OCI-LY1 (cell line): ENCODE measurements around the gene LIMD2.

Experiments used
- H2AFZ ChIP-seq: fragments of 200-600 bp; sonication (generic), shearing (Covaris generic); 2 replicates; pipeline ENCODE4 v1.6.0; 2014; ENCODE audit warnings: antibody characterized with exemption, mild to moderate bottlenecking, low read length
- H3F3A ChIP-seq: fragments of 200-600 bp; sonication (generic), shearing (Covaris generic); 2 replicates; pipeline ENCODE4 v1.6.0; 2014; ENCODE audit warnings: mild to moderate bottlenecking, antibody characterized with exemption, low read length, moderate library complexity; ENCODE audit not compliant: insufficient read depth
- H3K27ac ChIP-seq: fragments of 200-600 bp; sonication (generic); 2 replicates; pipeline ENCODE4 v1.5.1; 2014; ENCODE audit warnings: low read length, mixed run types, mild to moderate bottlenecking, low read depth; ENCODE audit not compliant: poor library complexity, severe bottlenecking
- H3K27me3 ChIP-seq: fragments of 200-600 bp; sonication (generic); 2 replicates; pipeline ENCODE4 v1.6.0; 2014; ENCODE audit warnings: antibody characterized with exemption, mild to moderate bottlenecking, low read length, moderate library complexity; ENCODE audit not compliant: insufficient read depth
- H3K36me3 ChIP-seq: fragments of 200-600 bp; sonication (generic); 2 replicates; pipeline ENCODE4 v1.6.1; 2014; ENCODE audit warnings: mild to moderate bottlenecking, antibody characterized with exemption, low read length, moderate library complexity, mixed read lengths; ENCODE audit not compliant: insufficient read depth
- H3K4me1 ChIP-seq: fragments of 200-600 bp; sonication (generic); 2 replicates; pipeline ENCODE4 v1.5.1; 2014; ENCODE audit warnings: mild to moderate bottlenecking, low read length, moderate library complexity; ENCODE audit not compliant: insufficient read depth, severe bottlenecking
- H3K4me2 ChIP-seq: fragments of 200-600 bp; sonication (generic), shearing (Covaris generic); 2 replicates; pipeline ENCODE4 v1.6.1; 2014; ENCODE audit warnings: low read length
- H3K4me3 ChIP-seq: fragments of 200-600 bp; sonication (generic); 2 replicates; pipeline ENCODE4 v1.5.1; 2014; ENCODE audit warnings: low read length, low read depth, mild to moderate bottlenecking, mixed read lengths; ENCODE audit not compliant: poor library complexity, severe bottlenecking
- H3K79me2 ChIP-seq: fragments of 200-600 bp; shearing (Covaris generic); 2 replicates; pipeline ENCODE4 v1.6.1; 2016; ENCODE audit warnings: mixed run types, low read length, mixed read lengths; ENCODE audit not compliant: insufficient read depth
- H3K9ac ChIP-seq: fragments of 200-600 bp; sonication (generic), shearing (Covaris generic); 2 replicates; pipeline ENCODE4 v1.6.1; 2014; ENCODE audit warnings: mild to moderate bottlenecking, low read length, mixed read lengths
- H3K9me2 ChIP-seq: fragments of 200-600 bp; sonication (generic), shearing (Covaris generic); 2 replicates; pipeline ENCODE4 v1.6.1; 2014; ENCODE audit warnings: low read depth, mild to moderate bottlenecking, low read length, mixed read lengths
- H3K9me3 ChIP-seq: fragments of 200-600 bp; shearing (Covaris generic); 2 replicates; pipeline ENCODE4 v1.6.1; 2014; ENCODE audit warnings: low read length, mixed read lengths
- H4K20me1 ChIP-seq: fragments of 200-600 bp; sonication (generic), shearing (Covaris generic); 2 replicates; pipeline ENCODE4 v1.6.0; 2016; ENCODE audit warnings: mild to moderate bottlenecking, low read length; ENCODE audit not compliant: insufficient read depth
- EZH2 ChIP-seq: fragments of 200-600 bp; sonication (generic), shearing (Covaris generic); IDR thresholded peaks from 2 replicates; pipeline ENCODE4 v1.8.0; 2017; ENCODE audit warnings: borderline replicate concordance, mixed run types, mild to moderate bottlenecking, antibody characterized with exemption, low read length, moderate library complexity, mixed read lengths
- TF ChIP-seq, protein P1 (sequence below): fragments of 200-600 bp; sonication (generic), shearing (Covaris generic); IDR thresholded peaks from 2 replicates; pipeline ENCODE4 v1.5.1; 2017; ENCODE audit warnings: mild to moderate bottlenecking, antibody characterized with exemption, low read length, moderate library complexity, mixed read lengths

Gene LIMD2

DNA sequence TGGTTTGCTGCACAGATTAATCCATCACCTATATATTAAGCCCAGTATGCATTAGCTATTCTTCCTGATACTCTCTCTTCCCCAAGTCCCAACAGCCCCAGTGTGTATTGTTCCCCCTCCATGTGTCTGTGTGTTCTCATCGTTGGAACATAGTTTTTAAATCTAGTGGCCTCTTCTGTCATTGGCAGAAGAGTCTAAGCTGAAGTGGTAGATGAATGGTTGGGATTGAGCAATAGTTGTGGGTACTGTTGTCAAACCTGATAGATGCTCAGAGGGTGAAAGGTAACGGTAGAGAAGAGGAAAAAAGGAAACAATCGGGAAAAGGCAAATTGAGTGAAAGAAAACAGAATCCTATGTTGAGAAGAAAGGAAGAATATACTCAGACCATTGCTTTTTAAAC lies 47.8 kb downstream of the LIMD2 start:
- Histone ChIP-seq H2AFZ (no peak overlapping the region), H3F3A (no peaks in the 10 kb centered on the region), H3K9me3 (no peaks in the 10 kb centered on the region), H4K20me1 (no peaks in the 10 kb centered on the region), H3K27me3 (no peaks in the 10 kb centered on the region), H3K27ac (no peak overlapping the region), H3K9me2 (no peaks in the 10 kb centered on the region), H3K4me1 (no peaks in the 10 kb centered on the region), H3K79me2 (no peaks in the 10 kb centered on the region), H3K4me2 (no peak overlapping the region), H3K36me3 (peaks cover 19% of the 10 kb centered on the region; the same call in 1 of the 2 replicates), H3K9ac (no peak overlapping the region), H3K4me3 (no peak overlapping the region)
- TF ChIP-seq EZH2, result no peak
- TF ChIP-seq, protein P1, sequence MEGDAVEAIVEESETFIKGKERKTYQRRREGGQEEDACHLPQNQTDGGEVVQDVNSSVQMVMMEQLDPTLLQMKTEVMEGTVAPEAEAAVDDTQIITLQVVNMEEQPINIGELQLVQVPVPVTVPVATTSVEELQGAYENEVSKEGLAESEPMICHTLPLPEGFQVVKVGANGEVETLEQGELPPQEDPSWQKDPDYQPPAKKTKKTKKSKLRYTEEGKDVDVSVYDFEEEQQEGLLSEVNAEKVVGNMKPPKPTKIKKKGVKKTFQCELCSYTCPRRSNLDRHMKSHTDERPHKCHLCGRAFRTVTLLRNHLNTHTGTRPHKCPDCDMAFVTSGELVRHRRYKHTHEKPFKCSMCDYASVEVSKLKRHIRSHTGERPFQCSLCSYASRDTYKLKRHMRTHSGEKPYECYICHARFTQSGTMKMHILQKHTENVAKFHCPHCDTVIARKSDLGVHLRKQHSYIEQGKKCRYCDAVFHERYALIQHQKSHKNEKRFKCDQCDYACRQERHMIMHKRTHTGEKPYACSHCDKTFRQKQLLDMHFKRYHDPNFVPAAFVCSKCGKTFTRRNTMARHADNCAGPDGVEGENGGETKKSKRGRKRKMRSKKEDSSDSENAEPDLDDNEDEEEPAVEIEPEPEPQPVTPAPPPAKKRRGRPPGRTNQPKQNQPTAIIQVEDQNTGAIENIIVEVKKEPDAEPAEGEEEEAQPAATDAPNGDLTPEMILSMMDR, result no peak

DNA sequence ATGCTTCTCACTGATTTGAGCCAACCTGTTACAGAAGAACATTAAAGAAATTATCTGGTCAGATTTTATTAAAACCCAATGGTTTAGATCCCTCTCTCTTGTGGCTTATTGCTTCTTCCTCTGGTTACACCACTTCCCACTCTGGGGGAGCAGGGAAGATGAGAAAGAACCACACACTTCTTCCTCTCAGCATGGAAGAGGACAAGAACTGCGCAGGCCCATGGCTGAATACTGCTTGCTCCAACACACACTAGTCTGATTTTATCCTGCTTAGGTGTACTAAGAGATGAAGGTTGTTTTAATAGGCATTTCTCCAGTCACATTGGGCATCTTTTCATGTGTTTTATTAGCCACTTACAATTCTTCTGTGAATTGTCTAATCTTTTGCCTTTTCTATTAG lies 50.1 kb downstream of the LIMD2 start:
- Histone ChIP-seq H3K4me1 (peaks cover 12% of the 10 kb centered on the region), H3K4me2 (no peak overlapping the region), H3K4me3 (no peak overlapping the region)

DNA sequence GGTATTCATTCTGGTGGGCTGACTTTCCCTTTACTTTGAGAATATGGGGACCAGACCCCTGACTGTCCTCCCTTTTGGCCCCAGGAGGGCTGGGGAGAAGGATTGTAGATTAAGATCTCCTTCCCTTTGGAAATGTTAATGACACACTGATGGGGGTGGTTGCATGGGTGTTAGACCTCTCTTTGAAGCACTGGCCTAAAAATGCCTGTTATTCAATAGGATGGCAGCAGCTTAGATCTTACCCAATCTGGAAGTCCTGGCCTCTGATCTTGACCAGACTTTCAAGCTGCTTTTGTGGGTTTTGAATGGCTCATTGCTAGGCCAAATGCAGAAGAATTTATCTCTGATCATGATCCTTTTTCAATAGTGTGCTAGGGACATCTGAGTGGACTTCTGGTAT lies 52.0 kb downstream of the LIMD2 start:
- Histone ChIP-seq H3K27ac (no peak overlapping the region), H3K9me3 (no peaks in the 10 kb centered on the region), H3K4me2 (no peak overlapping the region), H3K9me2 (no peaks in the 10 kb centered on the region), H3K4me3 (no peak overlapping the region), H2AFZ (no peak overlapping the region), H3K36me3 (peaks cover 12% of the 10 kb centered on the region; the same call in 1 of the 2 replicates), H4K20me1 (no peaks in the 10 kb centered on the region), H3F3A (no peaks in the 10 kb centered on the region), H3K4me1 (peaks cover 12% of the 10 kb centered on the region), H3K27me3 (no peaks in the 10 kb centered on the region), H3K79me2 (no peaks in the 10 kb centered on the region), H3K9ac (no peak overlapping the region)
- TF ChIP-seq EZH2, result no peak
- TF ChIP-seq, protein P1, result no peak

More for the DNA sequence above, 50.1 kb downstream of the LIMD2 start:
- peaks cover 22% of the 10 kb centered on the region; the same call in 1 of the 2 replicates for H3K36me3 ChIP-seq
- H3K27me3 ChIP-seq, result no peaks in the 10 kb centered on the region
- no peaks in the 10 kb centered on the region for H3K9me3 ChIP-seq
- H3F3A ChIP-seq, result no peaks in the 10 kb centered on the region
- no peaks in the 10 kb centered on the region for H3K9me2 ChIP-seq
- no peaks in the 10 kb centered on the region for H3K79me2 ChIP-seq
- no peak overlapping the region for H2AFZ ChIP-seq
- no peak overlapping the region for H3K9ac ChIP-seq
- no peak overlapping the region for H3K27ac ChIP-seq
- TF ChIP-seq, protein P1, result no peak
- TF ChIP-seq EZH2, result no peak
- no peaks in the 10 kb centered on the region for H4K20me1 ChIP-seq
